Measurements from ENCODE around the gene CD52. TPM values are rescaled to one million over a fixed set of nuclear protein-coding genes. Genes with fewer than 3 reads are reported as not detected.

CD52 gene
- total RNA-seq, 1 experiment from 2014 or later, result 2.8 TPM

GRCh38 chr1:26336477-26337205 is 18.9 kb downstream of the CD52 start (continued):
- TF ChIP-seq NFE2L1 (CRISPR knock-in tag; IDR thresholded peaks at IDR 0.05) (peak; percentile 69; the same call in 1 of the 2 replicates), ZNF671 (CRISPR knock-in tag; IDR thresholded peaks at IDR 0.05) (no peak), TP53 (CRISPR knock-in tag; IDR thresholded peaks at IDR 0.05) (no peak; the same call in 1 of the 2 replicates), USF2 (CRISPR knock-in tag; IDR thresholded peaks at IDR 0.05) (0 out of 2 replicates have a peak, but pooled peaks have one; percentile 44), JAZF1 (CRISPR knock-in tag; IDR thresholded peaks at IDR 0.05) (no peak), ZNF416 (CRISPR knock-in tag; IDR thresholded peaks at IDR 0.05) (no peak), ZNF281 (CRISPR knock-in tag; IDR thresholded peaks at IDR 0.05) (peak; percentile 76; the same call in 1 of the 2 replicates), EMX1 (CRISPR knock-in tag; IDR thresholded peaks at IDR 0.05) (no peak), ZNF263 (CRISPR knock-in tag; IDR thresholded peaks at IDR 0.05; ENCODE audit: low read depth) (no peak; the same call in 1 of the 2 replicates), GRHL2 (CRISPR knock-in tag; IDR thresholded peaks at IDR 0.05; ENCODE audit: insufficient replicate concordance, severe bottlenecking) (no peak), ATF1 (CRISPR knock-in tag; IDR thresholded peaks at IDR 0.05) (peak; percentile 90), E2F5 (CRISPR knock-in tag; IDR thresholded peaks at IDR 0.05) (peak; percentile 92), SOX15 (CRISPR knock-in tag; IDR thresholded peaks at IDR 0.05) (no peak), ELF4 (CRISPR knock-in tag; IDR thresholded peaks at IDR 0.05; ENCODE audit: low read depth) (0 out of 2 replicates have a peak, but pooled peaks have one; percentile 24), CBFB (CRISPR knock-in tag; IDR thresholded peaks at IDR 0.05; ENCODE audit: low read depth) (no peak), ZNF396 (CRISPR knock-in tag; IDR thresholded peaks at IDR 0.05; ENCODE audit: borderline replicate concordance) (no peak)

- Mint-ChIP-seq H3K4me1 (peaks cover 28% of the 10 kb centered on the region), H3K27me3 (ENCODE audit: low read depth) (peaks cover 8% of the 10 kb centered on the region), H3K4me3 (peak overlapping the region; percentile 62), H3K36me3 (peaks cover 2% of the 10 kb centered on the region; the same call in 1 of the 2 replicates), H3K9me3 (no peaks in the 10 kb centered on the region), H3K27ac (no peak overlapping the region)
- TF ChIP-seq ZNF423 (CRISPR knock-in tag; IDR thresholded peaks at IDR 0.05) (no peak), GABPB1 (CRISPR knock-in tag; IDR thresholded peaks at IDR 0.05) (no peak), MLX (CRISPR knock-in tag; IDR thresholded peaks at IDR 0.05) (no peak; the same call in 1 of the 2 replicates), TEAD4 (CRISPR knock-in tag; IDR thresholded peaks at IDR 0.05) (no peak), JAZF1 (CRISPR knock-in tag; IDR thresholded peaks at IDR 0.05) (no peak), STAT6 (CRISPR knock-in tag; conservative IDR thresholded peaks at IDR 0.05; ENCODE audit: low read depth) (no peak), ZNF671 (CRISPR knock-in tag; IDR thresholded peaks at IDR 0.05) (no peak), ZNF219 (CRISPR knock-in tag; IDR thresholded peaks at IDR 0.05; ENCODE audit: borderline replicate concordance) (no peak), E2F4 (CRISPR knock-in tag; IDR thresholded peaks at IDR 0.05; ENCODE audit: borderline replicate concordance, low read depth) (no peak), NFYB (CRISPR knock-in tag; conservative IDR thresholded peaks at IDR 0.05; ENCODE audit: low read depth) (no peak)
- ATAC-seq, result no peak
- ChIA-PET CTCF (interaction anchor here (1.3 to 2.2 kb wide), 4 partner anchors 52 to 168 kb away, joined by 3 to 18 read pairs (median 11); partner anchors contain the start of genes C1orf232 and ZNF593), POLR2A (interaction anchor here (1.0 to 1.2 kb wide), 2 partner anchors 73 to 103 kb away, joined by 3 to 8 read pairs; partner anchors contain the start of gene CEP85)
- no peak for DNase-seq (ENCODE audit: low spot score)
Measured at GRCh38 chr1:26337206-26337535, 19.4 kb downstream of the CD52 start.

All from WTC11 (cell line).